HepG2 (cell line): ENCODE data around the gene CAPG. TPM values are rescaled to one million over a fixed set of nuclear protein-coding genes. Genes with fewer than 3 reads are reported as not detected.

ENCODE experiments used
- ATM ChIP-seq: fragments of 450-650 bp; IDR thresholded peaks from 2 replicates; pipeline ENCODE4 v1.7.1; 2017; ENCODE audit warnings: mild to moderate bottlenecking, borderline replicate concordance
- BORCS8-MEF2B ChIP-seq: sonication (generic); formaldehyde crosslinking; IDR thresholded peaks from 2 replicates; pipeline ENCODE4 v1.8.0; 2022; ENCODE audit warnings: mild to moderate bottlenecking, missing genetic modification reagents
- HOXA3 ChIP-seq: sonication (generic); formaldehyde crosslinking; IDR thresholded peaks from 2 replicates; pipeline ENCODE4 v1.5.0; 2020; ENCODE audit warnings: missing genetic modification reagents
- MAF1 ChIP-seq: sonication (generic); formaldehyde crosslinking; IDR thresholded peaks from 2 replicates; pipeline ENCODE4 v1.5.0; 2020; ENCODE audit warnings: missing genetic modification reagents, borderline replicate concordance
- MTF2 ChIP-seq: sonication (generic); formaldehyde crosslinking; IDR thresholded peaks from 2 replicates; pipeline ENCODE4 v1.5.0; 2020; ENCODE audit warnings: missing genetic modification reagents, borderline replicate concordance
- NR2F2 ChIP-seq: IDR thresholded peaks from 2 replicates; pipeline ENCODE4 v1.6.1; 2012; ENCODE audit warnings: low read depth, inconsistent platforms, borderline replicate concordance
- TOE1 ChIP-seq: sonication (generic); formaldehyde crosslinking; IDR thresholded peaks from 2 replicates; pipeline ENCODE4 v1.4.0; 2020; ENCODE audit warnings: mild to moderate bottlenecking, missing genetic modification reagents
- U2AF2 ChIP-seq: fragments of 200-400 bp; formaldehyde crosslinking; IDR thresholded peaks from 2 replicates; pipeline ENCODE4 v1.6.1; 2017; ENCODE audit warnings: low read depth, mild to moderate bottlenecking, low read length
- ZBTB8A ChIP-seq: sonication (generic); formaldehyde crosslinking; IDR thresholded peaks from 2 replicates; pipeline ENCODE4 v1.4.0; 2020; ENCODE audit warnings: mild to moderate bottlenecking, low read depth, missing genetic modification reagents, borderline replicate concordance
- polyA plus RNA-seq, 8 experiments: library from polyadenylated mRNA; depleted of rRNA in 3 of 8; stranded (reverse) in 7 of 8; unstranded in 1 of 8; fragments of >200 nt; fragmentation: Illumina TruSeq in 4 of 8; extraction: Trizol in 4 of 8; gene quantifications; 2 replicates each; pipeline versions ENCODE4 v1.2.1 to v1.2.3, GENCODE V29; 2011 to 2016; ENCODE audit warnings: low read depth in 4 of 8, missing spikeins in 1 of 8, mixed read lengths in 1 of 8; ENCODE audit not compliant: insufficient read depth in 1 of 8
- total RNA-seq, 5 experiments: library from RNA; depleted of rRNA; stranded (reverse); fragments of >200 nt; fragmentation: Illumina TruSeq; extraction: Trizol; gene quantifications; 2 replicates each; pipeline ENCODE4 v1.2.3, GENCODE V29; 2016; ENCODE audit warnings: low read depth in 1 of 5
- TF ChIP-seq, protein P1 (sequence below): sonication (generic); formaldehyde crosslinking; IDR thresholded peaks from 2 replicates; pipeline ENCODE4 v1.4.0; 2020; ENCODE audit warnings: mild to moderate bottlenecking, missing genetic modification reagents
- TF ChIP-seq, protein P2 (sequence below), 2 experiments: IDR thresholded peaks; 2 replicates each; pipeline ENCODE4 v1.6.1; 2011 to 2012; ENCODE audit warnings: low read length in 2 of 2, borderline replicate concordance in 1 of 2, low read depth in 1 of 2, mild to moderate bottlenecking in 1 of 2, moderate library complexity in 1 of 2

The CAPG gene
- total and polyA plus RNA-seq, 2 of the 13 experiments (the other 11 are each of a cell fraction or from before 2014, with no cell fraction given), result 12.7 to 18.2 TPM

DNA sequence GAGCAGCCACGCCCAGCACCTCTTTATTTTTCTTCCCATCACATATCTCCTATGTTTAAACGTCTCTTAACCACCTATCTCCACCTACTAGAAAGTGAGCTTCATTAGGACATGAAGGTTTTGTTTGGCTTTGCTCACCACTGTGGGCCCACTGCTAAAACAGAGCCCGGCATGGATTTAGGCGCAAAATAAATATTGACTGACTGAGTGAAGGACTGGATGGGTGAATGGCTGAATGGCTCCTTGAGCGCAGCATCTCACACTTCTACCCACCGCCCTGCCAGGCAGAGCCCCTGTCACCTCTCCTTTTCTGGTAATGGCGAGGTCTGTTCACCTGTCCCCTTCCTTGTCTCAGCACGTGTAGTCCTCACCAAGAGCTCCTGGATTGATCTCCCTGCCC lies 10.1 kb downstream of the CAPG start (continued):
- TF ChIP-seq, protein P1, sequence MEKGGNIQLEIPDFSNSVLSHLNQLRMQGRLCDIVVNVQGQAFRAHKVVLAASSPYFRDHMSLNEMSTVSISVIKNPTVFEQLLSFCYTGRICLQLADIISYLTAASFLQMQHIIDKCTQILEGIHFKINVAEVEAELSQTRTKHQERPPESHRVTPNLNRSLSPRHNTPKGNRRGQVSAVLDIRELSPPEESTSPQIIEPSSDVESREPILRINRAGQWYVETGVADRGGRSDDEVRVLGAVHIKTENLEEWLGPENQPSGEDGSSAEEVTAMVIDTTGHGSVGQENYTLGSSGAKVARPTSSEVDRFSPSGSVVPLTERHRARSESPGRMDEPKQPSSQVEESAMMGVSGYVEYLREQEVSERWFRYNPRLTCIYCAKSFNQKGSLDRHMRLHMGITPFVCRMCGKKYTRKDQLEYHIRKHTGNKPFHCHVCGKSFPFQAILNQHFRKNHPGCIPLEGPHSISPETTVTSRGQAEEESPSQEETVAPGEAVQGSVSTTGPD (CRISPR knock-in tag), result 0 out of 2 replicates have a peak, but pooled peaks have one; percentile 17
- TF ChIP-seq NR2F2 (no peak), MAF1 (no peak), MTF2 (CRISPR knock-in tag) (no peak), U2AF2 (no peak), TOE1 (CRISPR knock-in tag) (no peak), ZBTB8A (CRISPR knock-in tag) (no peak), BORCS8-MEF2B (CRISPR knock-in tag) (no peak), ATM (no peak), HOXA3 (CRISPR knock-in tag) (peak; percentile 54)
- TF ChIP-seq, protein P2, sequence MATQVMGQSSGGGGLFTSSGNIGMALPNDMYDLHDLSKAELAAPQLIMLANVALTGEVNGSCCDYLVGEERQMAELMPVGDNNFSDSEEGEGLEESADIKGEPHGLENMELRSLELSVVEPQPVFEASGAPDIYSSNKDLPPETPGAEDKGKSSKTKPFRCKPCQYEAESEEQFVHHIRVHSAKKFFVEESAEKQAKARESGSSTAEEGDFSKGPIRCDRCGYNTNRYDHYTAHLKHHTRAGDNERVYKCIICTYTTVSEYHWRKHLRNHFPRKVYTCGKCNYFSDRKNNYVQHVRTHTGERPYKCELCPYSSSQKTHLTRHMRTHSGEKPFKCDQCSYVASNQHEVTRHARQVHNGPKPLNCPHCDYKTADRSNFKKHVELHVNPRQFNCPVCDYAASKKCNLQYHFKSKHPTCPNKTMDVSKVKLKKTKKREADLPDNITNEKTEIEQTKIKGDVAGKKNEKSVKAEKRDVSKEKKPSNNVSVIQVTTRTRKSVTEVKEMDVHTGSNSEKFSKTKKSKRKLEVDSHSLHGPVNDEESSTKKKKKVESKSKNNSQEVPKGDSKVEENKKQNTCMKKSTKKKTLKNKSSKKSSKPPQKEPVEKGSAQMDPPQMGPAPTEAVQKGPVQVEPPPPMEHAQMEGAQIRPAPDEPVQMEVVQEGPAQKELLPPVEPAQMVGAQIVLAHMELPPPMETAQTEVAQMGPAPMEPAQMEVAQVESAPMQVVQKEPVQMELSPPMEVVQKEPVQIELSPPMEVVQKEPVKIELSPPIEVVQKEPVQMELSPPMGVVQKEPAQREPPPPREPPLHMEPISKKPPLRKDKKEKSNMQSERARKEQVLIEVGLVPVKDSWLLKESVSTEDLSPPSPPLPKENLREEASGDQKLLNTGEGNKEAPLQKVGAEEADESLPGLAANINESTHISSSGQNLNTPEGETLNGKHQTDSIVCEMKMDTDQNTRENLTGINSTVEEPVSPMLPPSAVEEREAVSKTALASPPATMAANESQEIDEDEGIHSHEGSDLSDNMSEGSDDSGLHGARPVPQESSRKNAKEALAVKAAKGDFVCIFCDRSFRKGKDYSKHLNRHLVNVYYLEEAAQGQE (IDR thresholded peaks at IDR 0.05; ENCODE audit: borderline replicate concordance in 1 of 2, low read depth in 1 of 2, low read length in 2 of 2), result no peak
